ENCODE measurements around the gene TXN2. TPM values are rescaled to one million over a fixed set of nuclear protein-coding genes. Genes with fewer than 3 reads are reported as not detected.

Gene TXN2
- total RNA-seq, 2 experiments from 2014 or later, result 26.4 to 26.5 TPM

- ChIA-PET CTCF (interaction anchor here (1.0 kb wide), 1 partner anchor 12 kb away, joined by 4 read pairs; no protein-coding TSS in a partner anchor), POLR2A (no interaction called here)
- Mint-ChIP-seq H3K4me3 (no peak overlapping the region), H3K9me3 (no peaks in the 10 kb centered on the region), H3K4me1 (ENCODE audit: low read depth) (peaks cover 39% of the 10 kb centered on the region), H3K27ac (no peak overlapping the region), H3K27me3 (no peaks in the 10 kb centered on the region), H3K36me3 (ENCODE audit: low read depth) (no peaks in the 10 kb centered on the region)
- no peak for ATAC-seq (ENCODE audit: poor library complexity)
- peak in 2 of 14 experiments; percentile 26 to 35 for DNase-seq
- intact Hi-C loops (cut with DNase I, micrococcal nuclease), result loop anchor here in 1 of 2 experiments (5.0 kb wide), 1 partner anchor 52 kb away; the partner anchor contains the start of gene MYH9
- no peaks in the 10 kb centered on the region for H3K36me3 ChIP-seq (ENCODE audit: insufficient read depth, low read length)
- TF ChIP-seq, protein P1, sequence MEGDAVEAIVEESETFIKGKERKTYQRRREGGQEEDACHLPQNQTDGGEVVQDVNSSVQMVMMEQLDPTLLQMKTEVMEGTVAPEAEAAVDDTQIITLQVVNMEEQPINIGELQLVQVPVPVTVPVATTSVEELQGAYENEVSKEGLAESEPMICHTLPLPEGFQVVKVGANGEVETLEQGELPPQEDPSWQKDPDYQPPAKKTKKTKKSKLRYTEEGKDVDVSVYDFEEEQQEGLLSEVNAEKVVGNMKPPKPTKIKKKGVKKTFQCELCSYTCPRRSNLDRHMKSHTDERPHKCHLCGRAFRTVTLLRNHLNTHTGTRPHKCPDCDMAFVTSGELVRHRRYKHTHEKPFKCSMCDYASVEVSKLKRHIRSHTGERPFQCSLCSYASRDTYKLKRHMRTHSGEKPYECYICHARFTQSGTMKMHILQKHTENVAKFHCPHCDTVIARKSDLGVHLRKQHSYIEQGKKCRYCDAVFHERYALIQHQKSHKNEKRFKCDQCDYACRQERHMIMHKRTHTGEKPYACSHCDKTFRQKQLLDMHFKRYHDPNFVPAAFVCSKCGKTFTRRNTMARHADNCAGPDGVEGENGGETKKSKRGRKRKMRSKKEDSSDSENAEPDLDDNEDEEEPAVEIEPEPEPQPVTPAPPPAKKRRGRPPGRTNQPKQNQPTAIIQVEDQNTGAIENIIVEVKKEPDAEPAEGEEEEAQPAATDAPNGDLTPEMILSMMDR (IDR thresholded peaks at IDR 0.05), result no peak
- H3K4me1 ChIP-seq (ENCODE audit: insufficient read depth, low read length), result peaks cover 36% of the 10 kb centered on the region
- H3K4me3 ChIP-seq (ENCODE audit: low read length), result no peak overlapping the region
- H3K27me3 ChIP-seq (ENCODE audit: control insufficient read depth in 1 of 2, insufficient read depth in 2 of 2, low read length in 2 of 2), result no peaks in the 10 kb centered on the region
- no peaks in the 10 kb centered on the region for H3K9me3 ChIP-seq (ENCODE audit: control insufficient read depth in 1 of 2, insufficient read depth in 1 of 2, low read length in 2 of 2)
- H3K27ac ChIP-seq (ENCODE audit: low read depth in 1 of 2, low read length in 2 of 2), result no peak overlapping the region
Measured at GRCh38 chr22:36439481-36440271, 41.8 kb downstream of the TXN2 start.

DNA sequence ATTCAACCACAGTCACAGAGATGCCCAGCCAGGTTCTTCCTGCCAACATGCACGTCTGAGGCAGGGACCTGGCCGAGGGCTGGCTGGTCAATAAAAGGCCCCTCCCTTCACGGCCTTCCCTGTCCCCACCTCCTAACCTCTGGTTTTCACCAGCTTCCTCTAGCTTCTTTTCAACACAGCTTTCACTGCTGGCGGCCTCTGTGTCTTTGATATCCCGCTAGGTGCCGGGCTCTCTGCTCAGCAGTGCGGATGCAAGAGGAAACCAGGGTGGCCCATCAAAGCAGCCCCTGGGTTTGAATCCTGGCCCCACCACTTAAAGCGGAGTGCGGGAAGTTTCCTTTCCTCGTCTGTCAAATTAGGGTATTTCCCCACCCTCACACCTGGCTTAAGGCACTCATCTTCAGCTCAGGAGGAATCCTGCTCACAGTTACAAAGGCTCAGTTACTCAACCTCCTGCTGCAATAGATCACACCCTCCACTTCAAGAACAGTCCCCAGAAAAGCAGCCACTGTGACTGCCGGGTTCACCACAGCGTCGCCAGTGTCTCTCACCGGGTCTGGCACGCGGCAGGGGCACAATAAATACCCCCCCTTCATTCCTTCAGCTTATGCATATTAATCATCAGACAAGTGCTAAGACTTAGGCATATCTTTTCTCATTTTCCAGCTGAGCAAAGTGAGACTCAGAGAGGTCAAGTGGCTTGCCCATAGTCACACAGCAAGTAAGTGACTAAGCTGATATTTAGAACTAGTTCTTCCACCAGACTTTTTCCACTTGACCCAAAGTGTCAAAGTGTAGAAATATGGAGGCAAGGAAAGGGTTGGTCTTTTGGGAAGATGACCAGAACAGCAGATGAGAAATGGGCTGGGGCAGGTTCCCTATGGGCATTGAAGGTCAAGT lies 45.7 kb downstream of the TXN2 start:
- no peaks in the 10 kb centered on the region for H3K27me3 Mint-ChIP-seq
- Histone ChIP-seq H3K9me3 (ENCODE audit: control insufficient read depth in 1 of 2, insufficient read depth in 1 of 2, low read length in 2 of 2) (no peaks in the 10 kb centered on the region), H3K4me3 (ENCODE audit: low read length) (no peak overlapping the region), H3K4me1 (ENCODE audit: insufficient read depth, low read length) (peaks cover 30% of the 10 kb centered on the region), H3K27ac (ENCODE audit: low read depth in 1 of 2, low read length in 2 of 2) (peak overlapping the region; percentile 48 to 65), H3K27me3 (ENCODE audit: control insufficient read depth in 1 of 2, insufficient read depth in 2 of 2, low read length in 2 of 2) (no peaks in the 10 kb centered on the region), H3K36me3 (ENCODE audit: insufficient read depth, low read length) (no peaks in the 10 kb centered on the region)
- no peaks in the 10 kb centered on the region for H3K36me3 Mint-ChIP-seq (ENCODE audit: low read depth)
- peak overlapping the region; percentile 96 for H3K27ac Mint-ChIP-seq
- ATAC-seq (ENCODE audit: poor library complexity) (peak; percentile 93), DNase-seq (peak; percentile 39 to 95 (median 58))
- intact Hi-C loops (cut with DNase I, micrococcal nuclease), result loop anchor here in 1 of 2 experiments (1.0 to 5.0 kb wide), 3 partner anchors 16 to 48 kb away; partner anchors contain the start of gene MYH9
- ChIA-PET CTCF (interaction anchor here (0.6 to 2.0 kb wide), 28 partner anchors 10 to 1748 kb away, joined by 3 to 18 read pairs (median 4); partner anchors contain the start of gene MYH9), POLR2A (interaction anchor here (0.6 to 2.4 kb wide), 19 partner anchors 10 to 413 kb away, joined by 3 to 11 read pairs (median 4); partner anchors contain the start of genes MYH9 and TXN2)
- peak overlapping the region; percentile 72 for H3K4me3 Mint-ChIP-seq
- TF ChIP-seq, protein P1 (IDR thresholded peaks at IDR 0.05), result no peak
- H3K4me1 Mint-ChIP-seq (ENCODE audit: low read depth), result peaks cover 36% of the 10 kb centered on the region
- no peaks in the 10 kb centered on the region for H3K9me3 Mint-ChIP-seq

All from CD4-positive, alpha-beta T cell (primary cell).